ENCODE measurements around the gene GSTM3.

DNA sequence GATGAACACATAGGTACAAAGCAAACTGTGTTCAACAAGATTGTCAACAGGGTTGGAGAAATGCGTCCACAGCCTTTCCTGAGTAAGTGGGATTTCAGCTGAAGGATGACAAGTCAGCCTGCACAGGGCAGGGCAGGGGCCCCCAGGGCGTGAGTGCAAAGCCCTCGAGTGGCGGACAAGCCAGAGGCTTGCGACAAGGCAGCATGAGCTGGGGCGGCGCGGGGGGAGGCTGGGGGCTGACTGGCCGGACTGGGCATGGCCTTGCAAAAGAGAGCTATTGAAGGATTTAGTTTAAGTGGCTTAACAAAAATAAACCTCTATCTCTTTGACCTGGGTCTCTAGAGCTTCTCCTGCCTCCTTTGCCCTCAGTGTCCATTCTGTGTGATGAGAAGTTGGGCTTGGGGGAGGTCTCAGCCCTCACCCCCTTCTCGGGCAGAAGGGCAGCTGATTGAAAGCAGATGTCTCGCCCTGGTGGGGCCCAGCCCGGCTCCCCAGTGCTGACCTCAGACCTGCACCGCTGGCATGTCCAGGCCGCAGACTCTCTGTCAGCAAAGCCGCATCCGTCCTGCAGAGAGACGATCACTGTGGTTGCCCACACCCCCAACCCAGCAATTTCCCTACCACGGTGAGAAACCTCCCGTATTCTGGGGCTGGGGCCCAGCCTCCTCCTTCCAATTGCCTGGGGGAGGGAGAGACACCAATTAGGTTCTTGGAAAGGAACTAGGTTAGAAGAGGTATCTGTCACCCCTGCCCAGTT, 47.2 kb upstream of the GSTM3 start:
- no peak for TF ChIP-seq POLR2A (IDR thresholded peaks at IDR 0.05)
- TF ChIP-seq POLR2AphosphoS5 (IDR thresholded peaks at IDR 0.05): no peak
- TF ChIP-seq, protein P1, sequence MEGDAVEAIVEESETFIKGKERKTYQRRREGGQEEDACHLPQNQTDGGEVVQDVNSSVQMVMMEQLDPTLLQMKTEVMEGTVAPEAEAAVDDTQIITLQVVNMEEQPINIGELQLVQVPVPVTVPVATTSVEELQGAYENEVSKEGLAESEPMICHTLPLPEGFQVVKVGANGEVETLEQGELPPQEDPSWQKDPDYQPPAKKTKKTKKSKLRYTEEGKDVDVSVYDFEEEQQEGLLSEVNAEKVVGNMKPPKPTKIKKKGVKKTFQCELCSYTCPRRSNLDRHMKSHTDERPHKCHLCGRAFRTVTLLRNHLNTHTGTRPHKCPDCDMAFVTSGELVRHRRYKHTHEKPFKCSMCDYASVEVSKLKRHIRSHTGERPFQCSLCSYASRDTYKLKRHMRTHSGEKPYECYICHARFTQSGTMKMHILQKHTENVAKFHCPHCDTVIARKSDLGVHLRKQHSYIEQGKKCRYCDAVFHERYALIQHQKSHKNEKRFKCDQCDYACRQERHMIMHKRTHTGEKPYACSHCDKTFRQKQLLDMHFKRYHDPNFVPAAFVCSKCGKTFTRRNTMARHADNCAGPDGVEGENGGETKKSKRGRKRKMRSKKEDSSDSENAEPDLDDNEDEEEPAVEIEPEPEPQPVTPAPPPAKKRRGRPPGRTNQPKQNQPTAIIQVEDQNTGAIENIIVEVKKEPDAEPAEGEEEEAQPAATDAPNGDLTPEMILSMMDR (IDR thresholded peaks at IDR 0.05): no peak
- TF ChIP-seq EP300 (IDR thresholded peaks at IDR 0.05): no peak
